ENCODE measurements around the gene CYTH2.
"Not testable (repeated sequence)": the region's sequence is repeated elsewhere in the genome, so short reads cannot be mapped to it uniquely, and the experiment has no call there.

The CYTH2 gene

GRCh38 chr19:48518207-48518606 is 49.0 kb downstream of the CYTH2 start:
- DNase-seq (ENCODE audit: extremely low spot score): no peak
- POLR2A ChIA-PET: no interaction called here
- CTCF ChIA-PET: no interaction called here
- TF ChIP-seq ZNF384 (IDR thresholded peaks at IDR 0.05) (no peak), PKNOX1 (IDR thresholded peaks at IDR 0.05) (no peak), ELF4 (IDR thresholded peaks at IDR 0.05) (no peak), L3MBTL2 (conservative IDR thresholded peaks at IDR 0.05) (no peak), FOXA1 (IDR thresholded peaks at IDR 0.05) (no peak), NFRKB (IDR thresholded peaks at IDR 0.05) (no peak), CTBP1 (IDR thresholded peaks at IDR 0.05; ENCODE audit: borderline replicate concordance) (no peak), ARNT (IDR thresholded peaks at IDR 0.05) (no peak), FOXK2 (IDR thresholded peaks at IDR 0.05) (no peak), HDGF (IDR thresholded peaks at IDR 0.05; ENCODE audit: borderline replicate concordance) (no peak)

GRCh38 chr19:48519426-48519825 is 50.3 kb downstream of the CYTH2 start:
- DNase-seq (ENCODE audit: extremely low spot score); POLR2A ChIA-PET: not testable (repeated sequence)
- CTCF ChIA-PET: interaction anchor here (0.7 kb wide), 1 partner anchor 1697 kb away, joined by 3 read pairs; no protein-coding TSS in a partner anchor

GRCh38 chr19:48520134-48520533 is 51.0 kb downstream of the CYTH2 start:
- POLR2A ChIA-PET: no interaction called here
- CTCF ChIA-PET: interaction anchor here (0.7 kb wide), 1 partner anchor 65 kb away, joined by 4 read pairs; no protein-coding TSS in a partner anchor
- DNase-seq (ENCODE audit: extremely low spot score): no peak
- TF ChIP-seq PKNOX1 (IDR thresholded peaks at IDR 0.05) (no peak), CTBP1 (IDR thresholded peaks at IDR 0.05; ENCODE audit: borderline replicate concordance) (no peak), HDGF (IDR thresholded peaks at IDR 0.05; ENCODE audit: borderline replicate concordance) (no peak), NFRKB (IDR thresholded peaks at IDR 0.05) (no peak), TARDBP (IDR thresholded peaks at IDR 0.05) (no peak), LEF1 (IDR thresholded peaks at IDR 0.05; ENCODE audit: borderline replicate concordance) (no peak), FOXK2 (IDR thresholded peaks at IDR 0.05) (no peak), L3MBTL2 (conservative IDR thresholded peaks at IDR 0.05) (no peak), FOXA1 (IDR thresholded peaks at IDR 0.05) (no peak), ARNT (IDR thresholded peaks at IDR 0.05) (no peak), FOXM1 (IDR thresholded peaks at IDR 0.05; ENCODE audit: borderline replicate concordance) (no peak), ZNF384 (IDR thresholded peaks at IDR 0.05) (no peak), SUZ12 (IDR thresholded peaks at IDR 0.05) (no peak)

- DNase-seq (ENCODE audit: extremely low spot score): no peak
- CTCF ChIA-PET: no interaction called here
- POLR2A ChIA-PET: interaction anchor here (1.3 kb wide), 1 partner anchor 10 kb away, joined by 3 read pairs; no protein-coding TSS in a partner anchor
- TF ChIP-seq BHLHE40 (IDR thresholded peaks at IDR 0.05; ENCODE audit: borderline replicate concordance) (no peak), FOXM1 (IDR thresholded peaks at IDR 0.05; ENCODE audit: borderline replicate concordance) (no peak), LEF1 (IDR thresholded peaks at IDR 0.05; ENCODE audit: borderline replicate concordance) (no peak), ZNF384 (IDR thresholded peaks at IDR 0.05) (no peak), FOXA1 (IDR thresholded peaks at IDR 0.05) (no peak), L3MBTL2 (conservative IDR thresholded peaks at IDR 0.05) (no peak), NFRKB (IDR thresholded peaks at IDR 0.05) (no peak), SP1 (IDR thresholded peaks at IDR 0.05) (no peak), TARDBP (IDR thresholded peaks at IDR 0.05) (no peak), ARNT (IDR thresholded peaks at IDR 0.05) (no peak), CTBP1 (IDR thresholded peaks at IDR 0.05; ENCODE audit: borderline replicate concordance) (no peak)
These were observed 55.1 kb downstream of the CYTH2 start for GRCh38 chr19:48524221-48524620.

GRCh38 chr19:48524732-48525131 is 55.6 kb downstream of the CYTH2 start:
- DNase-seq (ENCODE audit: extremely low spot score): no peak
- ChIA-PET CTCF (no interaction called here), POLR2A (interaction anchor here (1.3 kb wide), 1 partner anchor 11 kb away, joined by 3 read pairs; no protein-coding TSS in a partner anchor)
- TF ChIP-seq ZNF384 (IDR thresholded peaks at IDR 0.05) (no peak), SUZ12 (IDR thresholded peaks at IDR 0.05) (no peak), CTBP1 (IDR thresholded peaks at IDR 0.05; ENCODE audit: borderline replicate concordance) (no peak), L3MBTL2 (conservative IDR thresholded peaks at IDR 0.05) (no peak), LEF1 (IDR thresholded peaks at IDR 0.05; ENCODE audit: borderline replicate concordance) (no peak), SP1 (IDR thresholded peaks at IDR 0.05) (no peak), TARDBP (IDR thresholded peaks at IDR 0.05) (no peak), ELF4 (IDR thresholded peaks at IDR 0.05) (no peak), HDGF (IDR thresholded peaks at IDR 0.05; ENCODE audit: borderline replicate concordance) (no peak), FOXK2 (IDR thresholded peaks at IDR 0.05) (no peak), FOXA1 (IDR thresholded peaks at IDR 0.05) (no peak), ARNT (IDR thresholded peaks at IDR 0.05) (no peak), BHLHE40 (IDR thresholded peaks at IDR 0.05; ENCODE audit: borderline replicate concordance) (no peak), FOXM1 (IDR thresholded peaks at IDR 0.05; ENCODE audit: borderline replicate concordance) (no peak), PKNOX1 (IDR thresholded peaks at IDR 0.05) (no peak), NFRKB (IDR thresholded peaks at IDR 0.05) (no peak)

- ChIA-PET POLR2A (no interaction called here), CTCF (no interaction called here)
- DNase-seq (ENCODE audit: extremely low spot score): no peak
- TF ChIP-seq NFRKB (IDR thresholded peaks at IDR 0.05) (no peak), ARNT (IDR thresholded peaks at IDR 0.05) (no peak), PKNOX1 (IDR thresholded peaks at IDR 0.05) (no peak), BHLHE40 (IDR thresholded peaks at IDR 0.05; ENCODE audit: borderline replicate concordance) (no peak), ELF4 (IDR thresholded peaks at IDR 0.05) (no peak), FOXA1 (IDR thresholded peaks at IDR 0.05) (no peak), LEF1 (IDR thresholded peaks at IDR 0.05; ENCODE audit: borderline replicate concordance) (no peak), FOXM1 (IDR thresholded peaks at IDR 0.05; ENCODE audit: borderline replicate concordance) (no peak), SUZ12 (IDR thresholded peaks at IDR 0.05) (no peak), FOXK2 (IDR thresholded peaks at IDR 0.05) (no peak), ZNF384 (IDR thresholded peaks at IDR 0.05) (no peak), SP1 (IDR thresholded peaks at IDR 0.05) (no peak), HDGF (IDR thresholded peaks at IDR 0.05; ENCODE audit: borderline replicate concordance) (no peak), L3MBTL2 (conservative IDR thresholded peaks at IDR 0.05) (no peak), TARDBP (IDR thresholded peaks at IDR 0.05) (no peak), CTBP1 (IDR thresholded peaks at IDR 0.05; ENCODE audit: borderline replicate concordance) (no peak)
These were observed 60.0 kb downstream of the CYTH2 start for GRCh38 chr19:48529156-48529555.

Measured in HEK293T (cell line).